WERI-Rb-1 (cell line): ENCODE measurements around the gene KLHL11.

Experiments used
- DNase-seq: peaks from one replicate; pipeline ENCODE4 v3.0.0-alpha.2; 2020
- H3K27ac ChIP-seq: fragments of 250-450 bp; sonication (Bioruptor Pico); 2 replicates; pipeline ENCODE4 v1.5.1; 2020; ENCODE audit warnings: mild to moderate bottlenecking, moderate library complexity
- H3K27me3 ChIP-seq: fragments of 250-450 bp; sonication (Bioruptor Pico); 2 replicates; pipeline ENCODE4 v1.5.1; 2021; ENCODE audit warnings: mild to moderate bottlenecking, low read depth, moderate library complexity; ENCODE audit not compliant: insufficient read depth, severe bottlenecking
- H3K36me3 ChIP-seq: fragments of 250-450 bp; sonication (Bioruptor Pico); 2 replicates; pipeline ENCODE4 v1.5.1; 2020; ENCODE audit warnings: mild to moderate bottlenecking, moderate library complexity
- H3K4me3 ChIP-seq: 2 replicates; pipeline ENCODE4 v1.5.1; 2011; ENCODE audit warnings: low read depth, mild to moderate bottlenecking, control low read depth, low read length
- H3K9me3 ChIP-seq: fragments of 250-450 bp; sonication (Bioruptor Pico); 2 replicates; pipeline ENCODE4 v1.5.1; 2021; ENCODE audit warnings: mild to moderate bottlenecking, moderate library complexity; ENCODE audit not compliant: severe bottlenecking
- TF ChIP-seq, protein P1 (sequence below): IDR thresholded peaks from 2 replicates; pipeline ENCODE4 v1.5.1; 2011; ENCODE audit warnings: low read depth, mild to moderate bottlenecking, control low read depth, inconsistent platforms, low read length

The KLHL11 gene

DNA sequence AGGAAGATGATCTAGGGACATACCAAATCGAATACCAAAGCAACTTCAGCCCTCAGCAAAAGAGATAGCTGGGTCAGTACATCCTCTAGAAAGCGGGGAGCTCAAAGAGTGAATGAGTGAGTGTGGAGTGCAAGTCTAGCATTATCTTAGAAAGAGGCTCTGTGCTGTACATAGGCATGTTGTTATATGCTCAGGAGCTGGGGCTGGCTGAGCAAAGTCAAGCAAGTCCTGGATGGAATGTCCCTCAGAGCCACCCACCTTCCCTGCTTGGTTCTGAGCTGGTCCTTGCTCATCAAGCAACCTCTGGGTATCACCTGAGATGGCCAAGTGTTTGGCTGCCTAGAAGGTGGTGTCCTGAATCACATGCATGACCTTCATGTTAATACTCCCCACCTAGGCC is 4.9 kb upstream of the KLHL11 start:
- H3K4me3 ChIP-seq = no peak overlapping the region
- DNase-seq = no peak
- TF ChIP-seq, protein P1, sequence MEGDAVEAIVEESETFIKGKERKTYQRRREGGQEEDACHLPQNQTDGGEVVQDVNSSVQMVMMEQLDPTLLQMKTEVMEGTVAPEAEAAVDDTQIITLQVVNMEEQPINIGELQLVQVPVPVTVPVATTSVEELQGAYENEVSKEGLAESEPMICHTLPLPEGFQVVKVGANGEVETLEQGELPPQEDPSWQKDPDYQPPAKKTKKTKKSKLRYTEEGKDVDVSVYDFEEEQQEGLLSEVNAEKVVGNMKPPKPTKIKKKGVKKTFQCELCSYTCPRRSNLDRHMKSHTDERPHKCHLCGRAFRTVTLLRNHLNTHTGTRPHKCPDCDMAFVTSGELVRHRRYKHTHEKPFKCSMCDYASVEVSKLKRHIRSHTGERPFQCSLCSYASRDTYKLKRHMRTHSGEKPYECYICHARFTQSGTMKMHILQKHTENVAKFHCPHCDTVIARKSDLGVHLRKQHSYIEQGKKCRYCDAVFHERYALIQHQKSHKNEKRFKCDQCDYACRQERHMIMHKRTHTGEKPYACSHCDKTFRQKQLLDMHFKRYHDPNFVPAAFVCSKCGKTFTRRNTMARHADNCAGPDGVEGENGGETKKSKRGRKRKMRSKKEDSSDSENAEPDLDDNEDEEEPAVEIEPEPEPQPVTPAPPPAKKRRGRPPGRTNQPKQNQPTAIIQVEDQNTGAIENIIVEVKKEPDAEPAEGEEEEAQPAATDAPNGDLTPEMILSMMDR = no peak
- no peaks in the 10 kb centered on the region for H3K9me3 ChIP-seq
- peaks cover 88% of the 10 kb centered on the region for H3K36me3 ChIP-seq
- no peak overlapping the region for H3K27ac ChIP-seq
- H3K27me3 ChIP-seq = no peaks in the 10 kb centered on the region

DNA sequence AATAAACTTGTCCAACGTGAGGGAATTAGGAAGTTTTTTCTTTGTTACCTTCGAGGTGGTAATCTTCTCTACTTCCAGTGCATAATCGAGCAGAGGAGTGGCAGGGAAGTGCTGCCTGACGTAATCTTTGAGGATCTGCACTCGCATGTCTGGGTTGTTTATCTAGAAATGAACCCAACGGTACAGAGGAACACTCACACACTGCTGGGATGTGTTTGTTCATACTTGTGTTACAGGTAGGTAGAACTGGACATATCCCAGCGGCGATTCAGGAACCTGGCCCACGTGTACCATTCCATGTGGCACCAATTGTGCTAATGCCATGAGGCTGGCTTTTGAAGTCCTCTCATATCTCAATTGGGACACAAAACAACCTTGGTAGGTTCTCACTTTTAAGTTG is 4.2 kb upstream of the KLHL11 start:
- no peak for DNase-seq
- TF ChIP-seq, protein P1 = no peak
- H3K9me3 ChIP-seq = no peaks in the 10 kb centered on the region
- no peaks in the 10 kb centered on the region for H3K27me3 ChIP-seq
- no peak overlapping the region; the same call in 1 of the 2 replicates for H3K27ac ChIP-seq
- H3K4me3 ChIP-seq = no peak overlapping the region
- peaks cover 86% of the 10 kb centered on the region for H3K36me3 ChIP-seq

- no peaks in the 10 kb centered on the region for H3K9me3 ChIP-seq
- no peak overlapping the region for H3K27ac ChIP-seq
- H3K4me3 ChIP-seq = no peak overlapping the region
- no peaks in the 10 kb centered on the region for H3K27me3 ChIP-seq
- DNase-seq = no peak
- H3K36me3 ChIP-seq = peaks cover 77% of the 10 kb centered on the region
- TF ChIP-seq, protein P1 = no peak
Measured at GRCh38 chr17:41868568-41868967, 3.3 kb upstream of the KLHL11 start.

- TF ChIP-seq, protein P1 = 0 out of 2 replicates have a peak, but pooled peaks have one; percentile 15
- Histone ChIP-seq H3K36me3 (peaks cover 47% of the 10 kb centered on the region), H3K27ac (peak overlapping the region; percentile 91), H3K9me3 (no peaks in the 10 kb centered on the region), H3K27me3 (no peaks in the 10 kb centered on the region), H3K4me3 (peak overlapping the region; percentile 36)
- no peak for DNase-seq
Measured at GRCh38 chr17:41865596-41865893, 322 bp upstream of the KLHL11 start.

DNA sequence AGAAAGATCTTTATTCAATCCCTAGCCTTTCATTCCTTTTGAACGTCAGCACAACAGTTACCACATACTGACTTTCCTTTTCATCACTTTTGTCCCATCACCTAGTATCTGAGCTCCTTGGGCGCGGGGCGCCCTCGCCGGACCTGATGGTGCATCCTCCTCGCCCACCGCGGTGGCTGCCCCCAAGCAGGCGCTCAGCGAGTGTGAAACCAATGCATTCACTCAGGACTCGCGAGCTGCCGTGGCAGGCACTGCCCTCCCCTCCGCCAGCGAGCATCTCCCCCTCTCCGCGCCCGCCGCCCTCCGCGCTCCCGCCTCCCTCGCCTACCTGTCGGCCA is 756 bp downstream of the KLHL11 start:
- TF ChIP-seq, protein P1 = no peak
- Histone ChIP-seq H3K4me3 (peak overlapping the region; percentile 95), H3K9me3 (no peaks in the 10 kb centered on the region), H3K27ac (peak overlapping the region; percentile 91), H3K36me3 (peaks cover 36% of the 10 kb centered on the region), H3K27me3 (no peaks in the 10 kb centered on the region)
- no peak for DNase-seq

DNA sequence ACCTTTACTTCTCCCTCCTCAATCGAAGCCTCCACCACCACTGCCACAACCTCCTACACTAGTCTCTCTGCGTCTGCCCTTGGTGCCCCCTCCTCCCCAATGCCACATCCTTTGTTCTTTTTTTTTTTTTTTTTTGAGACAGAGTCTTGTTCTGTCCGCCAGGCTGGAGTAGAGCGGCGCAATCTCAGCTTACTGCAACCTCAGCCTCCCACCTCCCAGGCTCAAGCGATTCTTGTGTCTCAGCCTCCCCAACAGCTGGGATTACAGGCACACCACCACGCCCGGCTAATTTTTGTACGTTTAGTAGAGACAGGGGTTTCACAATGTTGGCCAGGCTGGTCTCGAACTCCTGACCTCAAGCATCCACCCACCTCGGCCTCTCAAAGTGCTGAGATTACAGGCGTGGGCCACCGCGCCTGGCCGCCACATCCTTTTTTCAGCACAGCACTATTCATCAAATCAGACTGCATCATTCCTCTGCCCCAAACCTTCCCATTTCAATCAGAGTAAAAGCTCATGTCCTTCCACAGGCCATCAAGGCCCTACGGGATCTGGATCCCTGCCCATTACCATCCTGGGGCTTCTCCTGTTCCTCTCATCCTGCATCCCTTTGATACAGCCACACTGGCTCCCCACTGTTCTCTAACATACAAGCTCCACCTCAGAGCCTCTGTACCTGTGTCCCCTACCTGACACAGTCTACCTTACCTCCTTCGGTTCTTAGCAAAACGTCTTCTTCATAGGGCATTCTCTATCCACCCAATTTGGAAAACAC is 2.0 kb downstream of the KLHL11 start:
- DNase-seq = no peak
- H3K9me3 ChIP-seq = no peaks in the 10 kb centered on the region
- TF ChIP-seq, protein P1 = no peak
- H3K27me3 ChIP-seq = no peaks in the 10 kb centered on the region
- H3K4me3 ChIP-seq = no peak overlapping the region; the same call in 1 of the 2 replicates
- peaks cover 26% of the 10 kb centered on the region for H3K36me3 ChIP-seq
- no peak overlapping the region for H3K27ac ChIP-seq
